Endothelial cell (in vitro differentiated cells): ENCODE measurements around the gene SASH1. TPM values are rescaled to one million over a fixed set of nuclear protein-coding genes. Genes with fewer than 3 reads are reported as not detected.

Experiments
- DNase-seq: peaks from one replicate; pipeline ENCODE4 v3.0.0; 2021; ENCODE audit warnings: low spot score
- H3K27ac Mint-ChIP-seq: one replicate; pipeline ENCODE4 v1.8.0; 2021; ENCODE audit warnings: mixed read lengths, inconsistent platforms; ENCODE audit not compliant: unreplicated experiment
- H3K27me3 Mint-ChIP-seq: one replicate; pipeline ENCODE4 v1.8.0; 2021; ENCODE audit warnings: mild to moderate bottlenecking, moderate library complexity, mixed read lengths, inconsistent platforms; ENCODE audit not compliant: unreplicated experiment
- H3K36me3 Mint-ChIP-seq: one replicate; pipeline ENCODE4 v1.8.0; 2021; ENCODE audit warnings: mild to moderate bottlenecking, low read depth, mixed read lengths, inconsistent platforms; ENCODE audit not compliant: unreplicated experiment
- H3K4me1 Mint-ChIP-seq: one replicate; pipeline ENCODE4 v1.8.0; 2021; ENCODE audit warnings: mild to moderate bottlenecking, mixed read lengths, inconsistent platforms; ENCODE audit not compliant: unreplicated experiment
- H3K4me3 Mint-ChIP-seq: one replicate; pipeline ENCODE4 v1.8.0; 2021; ENCODE audit warnings: mild to moderate bottlenecking, mixed read lengths, inconsistent platforms; ENCODE audit not compliant: unreplicated experiment
- H3K9me3 Mint-ChIP-seq: one replicate; pipeline ENCODE4 v1.8.0; 2021; ENCODE audit warnings: mixed read lengths, inconsistent platforms; ENCODE audit not compliant: unreplicated experiment
- total RNA-seq: library from RNA; stranded (reverse); fragmentation: NEBNext Ultra II Directional; extraction: Animal tissue kit (Norgen Biotek cat#: 25700); gene quantifications from one replicate; pipeline ENCODE4 v1.2.1, GENCODE V29; 2021; ENCODE audit not compliant: unreplicated experiment
- TF ChIP-seq, protein P1 (sequence below): fragments of 200-600 bp; sonication (generic); IDR thresholded peaks from one replicate; pipeline ENCODE4 v1.5.0; 2021; ENCODE audit warnings: antibody characterized with exemption; ENCODE audit not compliant: unreplicated experiment

SASH1 gene
- total RNA-seq, 1 donor from 2014 or later, result 138 TPM

GRCh38 chr6:148497717-148498116, 155.1 kb downstream of the SASH1 start:
- Mint-ChIP-seq H3K9me3 (no peaks in the 10 kb centered on the region), H3K27me3 (no peaks in the 10 kb centered on the region)

DNA sequence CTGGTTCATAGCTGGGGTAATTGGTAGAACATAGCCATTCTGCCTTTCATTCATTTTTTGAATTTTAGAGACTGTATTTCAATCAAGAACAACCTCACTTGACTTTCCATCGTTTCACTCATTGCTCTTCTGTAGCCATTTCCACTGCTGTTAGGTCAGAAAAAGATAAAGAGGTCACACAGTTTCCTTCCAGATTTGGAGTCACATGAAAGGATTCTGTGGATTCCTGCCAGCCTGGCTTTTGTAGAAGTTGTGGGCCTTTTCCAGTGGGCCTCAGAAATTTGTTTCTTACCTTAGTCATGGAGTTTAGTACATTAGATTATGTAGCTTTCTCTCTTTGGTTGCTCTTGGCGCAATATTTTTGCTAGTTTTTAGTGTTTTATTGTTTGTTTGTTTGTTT, 157.8 kb downstream of the SASH1 start:
- TF ChIP-seq, protein P1, sequence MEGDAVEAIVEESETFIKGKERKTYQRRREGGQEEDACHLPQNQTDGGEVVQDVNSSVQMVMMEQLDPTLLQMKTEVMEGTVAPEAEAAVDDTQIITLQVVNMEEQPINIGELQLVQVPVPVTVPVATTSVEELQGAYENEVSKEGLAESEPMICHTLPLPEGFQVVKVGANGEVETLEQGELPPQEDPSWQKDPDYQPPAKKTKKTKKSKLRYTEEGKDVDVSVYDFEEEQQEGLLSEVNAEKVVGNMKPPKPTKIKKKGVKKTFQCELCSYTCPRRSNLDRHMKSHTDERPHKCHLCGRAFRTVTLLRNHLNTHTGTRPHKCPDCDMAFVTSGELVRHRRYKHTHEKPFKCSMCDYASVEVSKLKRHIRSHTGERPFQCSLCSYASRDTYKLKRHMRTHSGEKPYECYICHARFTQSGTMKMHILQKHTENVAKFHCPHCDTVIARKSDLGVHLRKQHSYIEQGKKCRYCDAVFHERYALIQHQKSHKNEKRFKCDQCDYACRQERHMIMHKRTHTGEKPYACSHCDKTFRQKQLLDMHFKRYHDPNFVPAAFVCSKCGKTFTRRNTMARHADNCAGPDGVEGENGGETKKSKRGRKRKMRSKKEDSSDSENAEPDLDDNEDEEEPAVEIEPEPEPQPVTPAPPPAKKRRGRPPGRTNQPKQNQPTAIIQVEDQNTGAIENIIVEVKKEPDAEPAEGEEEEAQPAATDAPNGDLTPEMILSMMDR, result no peak
- H3K27ac Mint-ChIP-seq, result no peak overlapping the region
- H3K9me3 Mint-ChIP-seq, result no peaks in the 10 kb centered on the region
- peaks cover 4% of the 10 kb centered on the region for H3K27me3 Mint-ChIP-seq
- DNase-seq, result no peak
- H3K4me3 Mint-ChIP-seq, result no peak overlapping the region
- peaks cover 42% of the 10 kb centered on the region for H3K36me3 Mint-ChIP-seq
- H3K4me1 Mint-ChIP-seq, result peaks cover 21% of the 10 kb centered on the region

More at GRCh38 chr6:148497717-148498116, 155.1 kb downstream of the SASH1 start:
- Mint-ChIP-seq H3K36me3 (peaks cover 28% of the 10 kb centered on the region), H3K27ac (no peak overlapping the region), H3K4me1 (peaks cover 21% of the 10 kb centered on the region), H3K4me3 (no peak overlapping the region)
- TF ChIP-seq, protein P1, result no peak
- DNase-seq, result no peak

- Mint-ChIP-seq H3K9me3 (no peaks in the 10 kb centered on the region), H3K27ac (no peak overlapping the region), H3K4me3 (no peak overlapping the region), H3K36me3 (peaks cover 42% of the 10 kb centered on the region), H3K27me3 (peaks cover 4% of the 10 kb centered on the region), H3K4me1 (peaks cover 21% of the 10 kb centered on the region)
- DNase-seq, result no peak
- TF ChIP-seq, protein P1, result no peak
These were observed 158.5 kb downstream of the SASH1 start for GRCh38 chr6:148501178-148501590.

DNA sequence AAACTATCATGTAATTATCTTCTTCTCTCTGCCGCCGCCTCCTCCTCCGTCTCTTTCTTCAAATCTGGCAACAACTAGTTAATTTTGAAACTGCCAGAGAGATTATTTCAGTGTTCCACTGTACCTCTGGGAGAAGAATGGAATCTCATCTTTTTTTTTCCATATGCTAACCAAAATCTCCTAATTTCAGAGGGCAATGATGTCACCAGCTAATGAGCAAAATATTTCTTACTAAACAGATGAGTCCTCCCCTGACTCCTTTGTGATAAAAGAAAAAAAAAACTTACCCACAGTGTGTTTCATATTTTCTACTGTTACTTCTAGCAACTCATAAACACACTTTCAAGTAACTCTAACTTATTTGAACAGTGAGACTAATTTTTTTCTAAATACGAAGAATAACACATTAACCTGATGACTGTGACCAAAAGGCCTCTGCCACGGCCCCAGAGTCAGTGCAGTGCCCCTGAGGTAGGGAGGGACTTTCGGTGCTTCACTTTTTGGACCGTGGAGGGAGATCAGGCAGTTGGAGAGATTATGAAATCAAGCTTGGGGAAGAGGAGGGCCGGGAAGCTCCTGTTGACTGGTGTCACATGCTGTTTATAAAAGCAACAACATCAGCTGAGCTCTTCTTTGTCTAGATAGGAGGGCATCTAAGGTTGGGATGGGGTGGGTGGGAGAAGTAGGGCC, 159.6 kb downstream of the SASH1 start:
- no peak for DNase-seq
- peaks cover 46% of the 10 kb centered on the region for H3K36me3 Mint-ChIP-seq
- H3K4me1 Mint-ChIP-seq, result peaks cover 27% of the 10 kb centered on the region
- TF ChIP-seq, protein P1, result no peak
- no peak overlapping the region for H3K4me3 Mint-ChIP-seq
- H3K27me3 Mint-ChIP-seq, result peaks cover 6% of the 10 kb centered on the region
- H3K9me3 Mint-ChIP-seq, result no peaks in the 10 kb centered on the region
- no peak overlapping the region for H3K27ac Mint-ChIP-seq

DNA sequence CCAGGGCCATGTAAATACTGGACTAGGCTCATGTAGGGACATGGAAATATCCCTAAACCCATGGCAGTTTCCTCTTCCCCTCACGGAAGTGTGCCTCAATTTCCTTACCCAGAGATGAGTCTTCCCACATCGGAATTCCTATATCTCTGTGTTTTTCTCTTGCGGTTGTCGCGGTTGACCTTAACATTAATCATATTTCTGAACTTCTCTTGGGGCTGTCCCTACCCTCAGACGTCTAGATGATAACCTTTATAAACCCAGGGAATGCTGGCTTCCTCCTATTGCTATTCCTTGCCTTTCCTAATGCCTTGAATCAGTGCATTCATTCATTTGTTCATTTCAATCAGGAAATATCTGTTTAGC, 160.1 kb downstream of the SASH1 start:
- no peak overlapping the region for H3K4me3 Mint-ChIP-seq
- H3K36me3 Mint-ChIP-seq, result peaks cover 41% of the 10 kb centered on the region
- TF ChIP-seq, protein P1, result no peak
- H3K27me3 Mint-ChIP-seq, result peaks cover 6% of the 10 kb centered on the region
- no peak overlapping the region for H3K27ac Mint-ChIP-seq
- no peak for DNase-seq
- peaks cover 26% of the 10 kb centered on the region for H3K4me1 Mint-ChIP-seq
- H3K9me3 Mint-ChIP-seq, result no peaks in the 10 kb centered on the region
